ENCODE results near the gene TAX1BP3.
A peak's percentile ranks its signal among the peaks of the same experiment; 100 is the strongest.

TAX1BP3 gene

GRCh38 chr17:3685174-3685573 is 16.8 kb upstream of the TAX1BP3 start:
- no peak for DNase-seq

- no peak for DNase-seq
These were observed 14.7 kb upstream of the TAX1BP3 start for GRCh38 chr17:3683054-3683511.

GRCh38 chr17:3682033-3682432 is 13.7 kb upstream of the TAX1BP3 start:
- DNase-seq = no peak

- no peak for DNase-seq
These were observed 13.2 kb upstream of the TAX1BP3 start for GRCh38 chr17:3681565-3681964.

- no peak for DNase-seq
These were observed 12.7 kb upstream of the TAX1BP3 start for GRCh38 chr17:3681057-3681456.

- no peak for DNase-seq
These were observed 11.3 kb upstream of the TAX1BP3 start for GRCh38 chr17:3679531-3680126.

- no peak for DNase-seq
These were observed 10.6 kb upstream of the TAX1BP3 start for GRCh38 chr17:3678821-3679530.

- DNase-seq = no peak
These were observed 9.9 kb upstream of the TAX1BP3 start for GRCh38 chr17:3678095-3678820.

- DNase-seq = no peak
These were observed 7.5 kb upstream of the TAX1BP3 start for GRCh38 chr17:3675886-3676285.

GRCh38 chr17:3672571-3672970 is 4.2 kb upstream of the TAX1BP3 start:
- DNase-seq = no peak

GRCh38 chr17:3669548-3669947 is 1.2 kb upstream of the TAX1BP3 start:
- DNase-seq = no peak

- DNase-seq = no peak
These were observed 638 bp upstream of the TAX1BP3 start for GRCh38 chr17:3669085-3669347.

GRCh38 chr17:3667366-3668278 is 756 bp downstream of the TAX1BP3 start:
- DNase-seq = peak; percentile 38 to 50

- no peak for DNase-seq
These were observed 1.9 kb downstream of the TAX1BP3 start for GRCh38 chr17:3666516-3666915.

- no peak for DNase-seq
These were observed 2.5 kb downstream of the TAX1BP3 start for GRCh38 chr17:3665834-3666233.

- DNase-seq = no peak
These were observed 5.0 kb downstream of the TAX1BP3 start for GRCh38 chr17:3663102-3664011.

- no peak for DNase-seq
These were observed 8.0 kb downstream of the TAX1BP3 start for GRCh38 chr17:3660311-3660891.

GRCh38 chr17:3659541-3660111 is 8.8 kb downstream of the TAX1BP3 start:
- DNase-seq = no peak

- no peak for DNase-seq
These were observed 9.5 kb downstream of the TAX1BP3 start for GRCh38 chr17:3658784-3659449.

GRCh38 chr17:3657874-3658783 is 10.2 kb downstream of the TAX1BP3 start:
- no peak for DNase-seq

All from NCI-H2081 (cell line).